ENCODE data around the gene RGS7BP.

DNA sequence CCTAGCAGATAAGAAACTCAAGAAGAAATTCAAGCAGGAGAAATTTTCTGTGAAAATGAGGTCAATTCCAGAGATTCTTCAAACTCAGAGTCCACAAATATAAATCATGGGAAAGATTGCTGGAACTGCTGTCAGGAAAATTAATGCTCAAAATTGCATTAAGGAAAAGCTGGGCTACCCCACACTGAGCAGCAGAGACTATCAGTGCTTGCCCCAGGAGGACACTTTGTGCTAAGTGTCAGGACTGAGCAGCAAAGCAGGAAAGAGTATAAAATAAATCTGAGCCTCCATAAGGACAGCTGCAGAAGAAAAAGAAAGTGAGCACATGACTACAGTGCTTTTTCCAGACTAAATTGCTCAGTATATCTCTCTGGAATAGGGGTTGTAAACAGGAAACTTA, 81.6 kb downstream of the RGS7BP start:
- TF ChIP-seq POLR2A (IDR thresholded peaks at IDR 0.05; ENCODE audit: low read depth, low read length) (no peak), PAX5 (IDR thresholded peaks at IDR 0.05; ENCODE audit: insufficient read depth, low read length, severe bottlenecking) (no peak), POLR2AphosphoS5 (IDR thresholded peaks at IDR 0.05; ENCODE audit: low read depth, low read length) (no peak), TAF1 (IDR thresholded peaks at IDR 0.05; ENCODE audit: low read depth, low read length) (no peak)

Measured in GM12891 (cell line).